Uterine smooth muscle cell (primary cell): Measurements from ENCODE around the gene CCDC86. TPM values are rescaled to one million over a fixed set of nuclear protein-coding genes. Genes with fewer than 3 reads are reported as not detected.

Source experiments
- total RNA-seq: library from RNA; depleted of rRNA; stranded (reverse); fragments of >200 nt; gene quantifications from 2 replicates; pipeline ENCODE4 v1.2.3, GENCODE V29; 2014

CCDC86 gene
- total RNA-seq: 10.6 and 15.8 TPM in 2 replicates

DNA sequence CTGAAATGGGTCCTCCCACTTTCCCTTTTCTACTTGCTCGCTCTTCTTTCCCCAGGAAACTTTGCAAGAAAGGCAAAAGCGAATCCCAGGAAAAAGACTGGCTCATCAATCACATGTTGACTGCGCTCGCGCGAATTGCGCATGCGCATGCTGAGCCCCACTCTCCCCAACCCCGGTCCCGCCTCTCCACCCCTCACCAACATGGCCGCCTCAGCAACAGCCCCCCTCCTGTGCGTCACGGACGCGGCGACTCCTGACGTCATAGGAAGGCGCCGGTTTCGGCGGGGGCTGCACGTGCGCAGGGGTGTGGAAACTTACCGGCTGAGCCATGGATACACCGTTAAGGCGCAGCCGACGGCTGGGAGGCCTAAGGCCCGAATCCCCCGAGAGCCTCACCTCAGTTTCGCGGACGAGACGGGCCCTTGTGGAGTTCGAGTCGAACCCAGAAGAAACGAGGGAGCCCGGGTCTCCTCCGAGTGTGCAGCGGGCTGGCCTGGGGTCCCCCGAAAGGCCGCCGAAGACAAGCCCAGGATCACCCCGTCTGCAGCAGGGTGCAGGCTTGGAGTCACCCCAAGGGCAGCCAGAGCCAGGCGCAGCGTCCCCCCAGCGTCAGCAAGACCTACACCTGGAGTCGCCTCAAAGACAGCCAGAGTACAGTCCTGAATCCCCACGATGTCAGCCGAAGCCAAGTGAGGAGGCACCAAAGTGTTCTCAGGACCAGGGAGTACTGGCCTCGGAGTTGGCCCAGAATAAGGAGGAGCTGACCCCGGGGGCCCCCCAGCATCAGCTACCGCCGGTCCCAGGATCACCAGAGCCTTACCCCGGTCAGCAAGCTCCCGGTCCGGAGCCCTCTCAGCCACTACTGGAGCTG, at the start of gene CCDC86:
Gene CCDC86, plus strand, starts transcription at position 317 of the 871 bp plus-strand sequence. Its CDS starts 12 bp downstream, at position 329.

DNA sequence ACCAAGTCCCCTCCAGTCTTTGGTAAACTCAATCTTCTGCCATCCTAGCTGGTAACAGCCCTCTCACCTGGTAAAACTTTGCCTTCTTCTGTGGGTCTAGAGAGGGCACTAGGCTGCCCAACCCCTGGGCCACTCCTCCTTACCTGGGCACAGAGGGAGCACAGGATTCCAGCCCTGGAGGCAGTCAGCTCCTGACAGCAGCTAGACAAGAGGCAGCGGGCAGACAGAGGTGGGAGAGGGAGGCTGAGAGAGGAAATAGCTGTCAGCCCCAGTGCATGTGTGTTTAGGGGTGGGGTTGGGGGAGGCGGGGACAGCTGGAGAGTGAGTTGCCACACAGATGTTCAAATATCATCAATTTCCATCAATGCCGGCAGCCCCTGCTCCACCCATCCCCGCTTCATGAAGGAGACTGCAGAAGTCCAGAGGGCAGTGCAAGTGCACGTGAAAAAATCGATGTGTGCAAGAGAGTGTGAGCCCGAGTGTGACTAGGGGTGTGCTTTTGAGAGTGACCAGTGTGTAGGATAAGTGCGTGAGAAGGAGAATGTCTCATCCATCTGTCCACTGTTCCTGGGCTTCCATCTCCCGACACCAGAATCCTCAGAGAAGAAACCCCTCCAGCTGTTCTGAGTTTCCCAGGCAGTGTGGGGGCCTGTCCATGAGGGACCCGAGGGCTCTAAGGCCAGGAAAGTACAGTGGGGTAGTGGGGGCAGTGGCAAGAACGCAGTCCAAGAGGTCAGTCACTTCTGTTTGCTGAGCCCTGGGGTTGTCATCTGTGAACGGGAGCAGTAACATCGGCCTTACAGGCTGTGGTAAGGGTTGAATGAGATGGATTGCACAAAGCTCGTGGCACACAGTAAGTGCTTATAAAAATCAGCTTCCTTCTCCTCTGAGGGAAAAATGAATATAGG, 14.1 kb downstream of the CCDC86 start, which contains the start of gene PTGDR2:
Gene PTGDR2, minus strand, starts transcription at position 225 of the 908 bp plus-strand sequence. CDS start 2,228 bp downstream, outside the sequence.

GRCh38 chr11:60866911-60867870, 25.3 kb downstream of the CCDC86 start, which contains the start of gene ZP1:
Gene ZP1 (plus strand): TSS chr11:60867542. CDS start chr11:60867562, 20 bp downstream.

Other genes starting within 250 kb of the CCDC86 start
- gene MS4A8, start 142.5 kb upstream of the CCDC86 start, total RNA-seq: not detected in 2 replicates
- not detected in 2 replicates for gene MS4A18, start 117.4 kb upstream of the CCDC86 start, total RNA-seq
- gene MS4A15, start 85.2 kb upstream of the CCDC86 start, total RNA-seq: not detected in 2 replicates
- not detected in 2 replicates for gene MS4A10, start 56.8 kb upstream of the CCDC86 start, total RNA-seq
- gene PTGDR2, start 13.8 kb downstream of the CCDC86 start, total RNA-seq: 0.11 and 0.12 TPM in 2 replicates
- gene ZP1, start 25.4 kb downstream of the CCDC86 start, total RNA-seq: 0.12 TPM in 1 of 2 replicates, not detected in the other
- gene PRPF19, start 64.5 kb downstream of the CCDC86 start, total RNA-seq: 39.5 and 57.7 TPM in 2 replicates
- gene TMEM109, start 72.0 kb downstream of the CCDC86 start, total RNA-seq: 14.9 and 19.7 TPM in 2 replicates
- gene TMEM132A, start 82.3 kb downstream of the CCDC86 start, total RNA-seq: 33.4 and 48.5 TPM in 2 replicates
- gene SLC15A3, start 110.1 kb downstream of the CCDC86 start, total RNA-seq: 7.5 and 10.6 TPM in 2 replicates
- not detected in 2 replicates for gene CD6, start 129.6 kb downstream of the CCDC86 start, total RNA-seq